GM21717 (cell line): Measurements from ENCODE around the gene PDZRN4.
"Not testable (repeated sequence)": the region's sequence is repeated elsewhere in the genome, so short reads cannot be mapped to it uniquely, and the experiment has no call there.

Experiments
- ATAC-seq: cut with Tn5 transposase; IDR thresholded peaks from one replicate; pipeline ENCODE4 v1.9.1; 2021; ENCODE audit warnings: mild to moderate bottlenecking, moderate library complexity; ENCODE audit not compliant: unreplicated experiment

Gene PDZRN4

DNA sequence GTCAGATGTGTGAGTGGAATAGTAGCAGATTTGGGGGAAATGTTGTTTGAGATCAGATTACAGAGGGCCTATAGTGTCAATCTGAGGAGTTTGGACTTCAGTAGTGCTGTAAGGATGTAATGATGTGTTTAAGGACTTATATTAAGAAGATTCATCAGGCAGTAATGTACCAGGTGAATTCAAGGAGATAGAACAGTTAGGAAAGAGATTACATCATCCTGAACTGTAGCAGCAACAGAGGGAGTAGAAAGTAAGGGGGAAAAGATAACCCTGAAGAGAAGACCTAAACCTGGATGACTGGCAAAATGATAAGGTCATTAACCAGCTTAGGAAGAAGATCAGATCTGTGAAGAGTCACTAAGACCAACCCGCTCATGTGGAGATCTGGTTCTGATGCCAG is 349.4 kb downstream of the PDZRN4 start:
- no peak for ATAC-seq

DNA sequence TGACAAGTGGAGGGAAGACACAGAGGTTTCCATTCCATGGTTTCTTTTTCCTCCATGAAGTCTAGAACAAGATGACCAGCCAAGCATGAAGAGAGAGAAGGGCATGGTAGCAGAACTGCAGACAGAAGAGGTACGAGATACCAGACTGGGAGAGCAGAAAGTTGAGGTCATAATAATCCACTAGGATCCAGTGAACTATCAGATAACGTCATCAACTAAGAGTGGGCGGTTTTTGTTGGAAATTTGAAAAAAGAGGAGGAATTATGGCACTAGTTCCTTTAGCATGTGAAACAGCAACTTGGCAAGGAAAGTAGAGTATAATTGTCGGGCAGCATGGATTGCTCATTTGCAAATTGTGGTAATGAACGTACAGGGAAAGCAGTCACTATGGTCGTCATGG is 357.6 kb downstream of the PDZRN4 start:
- ATAC-seq = no peak

DNA sequence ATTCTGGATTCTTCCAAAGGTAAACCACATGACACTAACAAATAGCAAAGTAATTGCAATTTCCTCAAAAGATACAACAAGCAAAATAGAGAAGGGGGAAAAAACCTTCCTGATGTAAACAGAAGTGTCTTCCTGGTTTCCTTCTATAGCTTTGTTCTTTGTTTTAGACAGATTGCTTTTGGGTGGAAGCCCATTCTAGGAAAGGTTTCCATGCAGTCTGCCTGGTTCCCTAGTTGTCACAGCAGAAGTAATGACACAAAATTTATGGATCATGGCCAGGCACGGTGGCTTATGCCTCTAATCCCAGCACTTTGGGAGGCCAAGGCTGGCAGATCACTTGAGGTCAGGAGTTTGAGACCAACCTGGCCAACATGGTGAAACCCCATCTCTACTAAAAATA is 359.0 kb downstream of the PDZRN4 start:
- ATAC-seq = not testable (repeated sequence)

DNA sequence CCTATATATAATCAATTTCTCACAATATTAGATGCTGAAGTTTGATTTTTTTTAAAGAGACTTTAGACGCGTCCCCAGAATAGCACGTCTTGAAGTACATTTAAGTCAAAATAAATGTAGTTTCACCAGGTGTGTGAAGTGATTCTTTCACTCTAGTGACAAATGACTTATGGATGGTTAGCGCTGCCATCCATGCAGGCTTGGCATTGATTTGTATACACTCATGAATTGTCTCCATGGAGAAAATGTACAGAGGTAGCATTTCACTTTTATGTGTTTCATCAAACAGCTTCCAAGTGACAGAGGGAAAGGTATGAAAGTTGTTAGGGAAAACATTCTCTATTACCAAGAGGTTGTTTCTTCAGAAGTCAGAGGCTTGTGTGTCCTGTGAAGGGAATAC is 360.8 kb downstream of the PDZRN4 start:
- ATAC-seq = no peak

DNA sequence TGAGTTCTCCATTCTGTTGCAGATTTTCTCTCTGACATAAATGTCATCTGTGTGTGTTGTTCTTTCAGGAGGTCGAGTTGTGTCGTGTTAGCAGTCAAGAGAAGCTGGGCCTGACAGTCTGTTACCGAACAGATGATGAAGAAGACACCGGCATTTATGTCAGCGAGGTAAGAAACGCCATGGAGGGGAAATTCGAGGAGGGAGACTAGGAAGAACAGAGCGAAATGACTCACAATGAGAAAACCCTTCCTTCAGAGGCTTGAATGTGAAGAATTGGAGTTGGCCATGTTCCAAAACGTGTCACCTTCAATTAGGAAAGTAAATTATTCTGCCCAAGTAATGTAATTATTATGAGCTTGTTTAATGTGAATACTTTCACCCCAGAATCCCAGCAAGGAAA is 364.5 kb downstream of the PDZRN4 start:
- ATAC-seq = no peak

DNA sequence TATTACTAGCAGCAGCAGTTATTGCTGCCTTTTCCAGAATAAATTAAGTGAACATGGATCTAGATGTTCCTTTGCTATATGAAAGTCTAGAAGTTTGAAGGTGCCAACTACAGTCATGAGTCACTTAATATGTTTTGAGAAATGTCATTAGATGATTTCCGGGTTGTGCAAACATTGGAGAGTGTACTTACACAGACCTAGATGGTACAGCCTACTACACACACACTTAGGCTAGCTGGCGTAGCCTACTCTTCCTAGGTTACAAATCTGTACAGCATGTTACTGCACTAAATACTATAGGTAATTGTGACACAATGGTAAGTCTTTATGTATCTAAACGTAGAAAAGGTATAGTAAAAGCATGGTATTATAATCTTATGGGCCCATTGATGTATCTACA is 368.1 kb downstream of the PDZRN4 start:
- no peak for ATAC-seq

DNA sequence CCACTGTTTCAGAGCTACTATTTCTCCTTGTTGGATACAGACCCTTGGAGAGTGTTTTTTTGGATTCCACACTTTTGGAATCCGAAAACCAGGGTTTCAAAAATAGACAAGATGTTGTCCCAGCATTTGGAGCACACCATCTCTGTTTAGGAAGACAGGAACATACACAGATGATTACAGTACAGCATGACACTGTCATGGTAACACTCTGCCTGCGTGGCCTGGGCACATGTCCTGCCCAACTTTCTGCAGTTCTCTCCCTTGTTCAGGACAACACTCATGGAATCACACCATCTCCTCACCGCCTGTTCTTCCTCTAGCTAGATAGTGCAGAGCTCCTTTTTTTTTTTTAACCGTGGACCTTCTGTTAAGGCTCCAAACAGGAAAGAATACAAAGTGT is 369.2 kb downstream of the PDZRN4 start:
- ATAC-seq = no peak

DNA sequence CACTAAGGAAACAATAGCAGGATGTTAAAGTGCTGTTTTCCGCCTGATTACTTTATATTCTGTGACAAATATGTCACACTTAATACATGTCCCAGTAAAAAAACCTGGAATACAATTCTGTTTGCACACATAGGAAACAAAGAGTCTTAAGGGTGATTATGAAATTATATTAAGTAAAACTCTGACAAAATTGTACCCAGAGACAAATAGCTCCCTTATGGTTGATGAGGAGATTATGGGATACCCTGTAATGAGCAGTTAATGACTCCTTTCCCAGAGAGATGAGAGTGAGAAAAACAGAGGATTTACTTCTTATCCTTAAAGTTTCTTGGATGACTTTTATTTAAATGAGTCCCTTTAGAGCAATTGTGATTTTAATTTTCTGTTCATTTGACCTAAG is 370.6 kb downstream of the PDZRN4 start:
- ATAC-seq = no peak

DNA sequence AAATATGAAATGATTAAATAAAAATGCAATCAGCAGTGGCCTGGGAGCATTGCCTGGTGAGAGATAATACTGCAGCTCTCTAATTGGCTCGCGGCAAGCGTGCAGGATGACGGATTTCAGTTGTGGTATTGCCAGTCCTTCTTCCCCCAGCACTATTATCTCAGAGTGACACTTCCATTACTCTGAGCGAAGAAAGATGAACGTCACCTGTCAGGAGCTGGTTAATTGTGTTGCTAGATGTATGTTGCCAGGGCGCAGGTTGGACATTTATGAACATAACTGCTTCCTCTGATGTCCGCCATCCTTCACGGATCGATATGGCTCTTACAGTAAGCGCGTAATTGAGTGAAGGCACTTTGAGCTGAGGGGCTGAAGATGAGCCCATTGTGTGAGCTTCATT is 374.9 kb downstream of the PDZRN4 start:
- ATAC-seq = no peak

DNA sequence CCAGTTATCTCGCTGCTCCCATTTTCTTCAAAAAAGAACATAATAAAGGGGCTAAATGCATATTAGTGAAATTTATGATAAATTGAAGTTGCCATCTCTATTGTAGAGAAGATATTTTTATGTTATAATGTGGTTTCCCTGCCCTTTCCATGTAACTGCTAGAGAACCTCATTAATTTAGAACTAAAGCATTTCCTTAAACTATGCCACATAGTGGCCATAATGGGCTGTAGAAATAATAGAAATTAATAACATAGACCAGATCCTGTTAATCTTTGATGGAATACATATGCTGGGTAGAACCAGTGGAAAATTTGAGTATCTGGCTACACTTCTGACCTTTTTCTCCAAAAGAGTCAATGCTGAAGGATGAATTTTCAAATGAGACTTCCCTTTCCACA is 376.7 kb downstream of the PDZRN4 start:
- no peak for ATAC-seq

DNA sequence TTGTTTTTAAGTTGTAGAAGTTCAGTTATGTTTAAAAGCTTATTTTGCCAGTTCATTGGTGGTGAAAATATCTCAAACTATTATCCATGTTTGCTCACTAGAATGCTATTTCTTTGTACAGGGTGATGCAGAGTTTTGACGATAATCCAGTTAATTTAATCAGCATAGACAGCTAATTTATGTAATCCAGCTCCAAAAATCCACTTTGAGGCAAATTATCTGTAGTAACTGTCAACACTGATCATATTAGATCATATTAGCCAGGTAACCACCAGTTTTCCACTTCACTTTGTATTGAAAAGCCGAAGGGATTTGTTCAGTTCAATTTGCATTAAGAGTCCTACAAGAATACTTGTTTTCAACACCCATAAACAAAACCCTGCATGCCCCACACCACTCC is 378.6 kb downstream of the PDZRN4 start:
- ATAC-seq = no peak

DNA sequence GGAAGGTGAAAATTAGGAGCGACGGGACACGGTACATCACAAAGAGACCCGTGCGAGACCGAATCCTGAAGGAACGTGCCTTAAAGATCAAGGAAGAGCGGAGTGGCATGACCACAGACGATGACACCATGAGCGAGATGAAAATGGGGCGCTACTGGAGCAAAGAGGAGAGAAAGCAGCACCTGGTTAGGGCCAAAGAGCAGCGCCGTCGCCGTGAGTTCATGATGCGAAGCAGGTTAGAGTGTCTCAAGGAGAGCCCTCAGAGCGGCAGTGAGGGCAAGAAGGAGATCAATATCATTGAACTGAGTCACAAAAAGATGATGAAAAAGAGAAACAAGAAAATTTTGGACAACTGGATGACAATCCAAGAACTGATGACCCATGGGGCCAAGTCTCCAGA is 385.3 kb downstream of the PDZRN4 start:
- ATAC-seq = no peak

DNA sequence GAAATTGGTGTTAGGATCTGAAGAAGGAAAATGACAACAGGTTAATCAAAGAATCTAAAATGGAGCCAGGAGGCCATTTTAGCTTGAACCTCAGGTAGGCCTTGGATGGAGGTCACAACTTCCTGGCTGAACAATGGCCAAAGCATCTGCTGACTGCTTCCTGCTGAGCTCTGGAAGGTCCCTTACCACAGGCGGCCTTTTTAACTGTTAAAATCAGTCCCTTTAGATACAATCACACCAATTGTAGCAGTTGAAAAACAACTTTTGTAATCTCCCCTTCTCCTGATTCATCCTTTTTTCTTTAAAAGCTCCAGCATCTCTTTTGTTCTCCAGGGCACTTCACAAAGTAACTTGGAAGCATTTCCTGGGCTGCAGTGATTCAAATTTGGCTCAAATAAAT is 388.8 kb downstream of the PDZRN4 start:
- no peak for ATAC-seq

DNA sequence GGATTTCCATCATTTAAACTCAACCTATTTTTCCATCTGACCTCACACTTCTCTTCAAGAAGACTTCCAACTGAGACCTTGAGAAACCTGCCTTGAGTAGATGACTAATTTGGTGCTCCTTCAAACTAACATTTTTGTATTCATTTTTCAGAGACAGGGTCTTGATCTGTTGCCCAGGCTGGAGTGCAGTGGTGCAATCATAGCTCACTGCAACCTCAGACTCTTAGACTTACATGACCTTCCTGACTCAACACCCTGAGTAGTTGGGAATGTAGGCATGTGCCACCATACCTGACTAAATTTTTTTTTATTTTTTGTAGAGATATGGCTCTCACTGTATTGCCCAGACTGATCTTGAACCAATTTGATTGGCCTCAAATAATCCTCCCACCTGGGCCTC is 389.9 kb downstream of the PDZRN4 start:
- no peak for ATAC-seq

DNA sequence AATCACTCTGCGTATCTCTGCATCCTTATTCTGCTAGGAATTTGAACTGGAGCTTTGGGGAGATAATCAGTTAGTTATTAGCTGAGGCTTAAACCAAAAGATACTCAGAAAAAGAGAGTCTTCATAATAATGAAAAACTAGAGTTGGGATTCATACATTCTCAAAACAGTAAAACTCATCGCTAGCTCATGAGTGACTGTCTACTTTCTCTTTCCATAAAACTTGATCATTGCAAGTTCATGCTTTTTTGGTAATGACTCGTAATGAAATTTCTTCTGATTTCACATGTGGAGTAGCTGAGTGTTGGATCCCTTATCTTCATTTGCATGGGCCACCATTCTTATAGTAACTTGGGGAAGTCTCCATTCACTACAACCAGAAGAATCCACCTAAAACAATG is 397.7 kb downstream of the PDZRN4 start:
- ATAC-seq = no peak

DNA sequence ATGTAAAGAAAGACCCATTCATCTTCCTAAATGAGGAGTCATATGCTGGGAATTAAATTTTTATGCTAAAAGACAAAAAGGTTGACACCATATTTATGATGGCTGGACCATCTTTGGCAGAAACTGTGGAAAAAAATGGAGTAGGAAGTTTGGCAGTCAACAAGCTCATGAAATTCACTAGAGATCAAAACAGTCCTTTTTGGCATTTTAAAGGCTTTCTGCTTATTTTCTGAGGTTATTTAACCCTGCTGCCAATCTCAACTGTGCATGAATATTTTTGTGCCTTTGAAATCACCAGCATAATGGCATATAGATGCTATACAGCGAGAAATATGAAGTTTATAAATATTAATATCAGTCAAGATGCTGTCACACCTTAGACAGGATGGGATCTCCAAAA is 399.5 kb downstream of the PDZRN4 start:
- ATAC-seq = no peak

DNA sequence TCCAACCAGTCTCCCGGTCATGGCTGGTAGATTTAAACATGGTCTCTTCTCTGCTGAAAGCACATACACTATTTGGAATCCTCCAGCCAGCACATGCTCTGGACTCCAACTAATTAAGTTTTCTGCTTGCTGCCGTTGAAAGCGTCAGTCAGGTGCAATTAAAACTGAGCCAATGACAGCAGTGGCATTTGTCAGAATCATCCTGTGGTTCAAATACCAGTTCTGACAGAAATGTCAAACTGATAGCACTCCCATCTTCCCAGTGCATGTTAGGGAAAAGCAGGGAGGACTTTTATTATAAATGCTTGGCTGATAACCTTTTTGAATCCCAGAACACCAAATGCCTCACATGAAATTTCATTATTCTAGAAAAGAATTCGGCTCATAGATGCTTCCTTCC is 401.8 kb downstream of the PDZRN4 start:
- ATAC-seq = no peak

DNA sequence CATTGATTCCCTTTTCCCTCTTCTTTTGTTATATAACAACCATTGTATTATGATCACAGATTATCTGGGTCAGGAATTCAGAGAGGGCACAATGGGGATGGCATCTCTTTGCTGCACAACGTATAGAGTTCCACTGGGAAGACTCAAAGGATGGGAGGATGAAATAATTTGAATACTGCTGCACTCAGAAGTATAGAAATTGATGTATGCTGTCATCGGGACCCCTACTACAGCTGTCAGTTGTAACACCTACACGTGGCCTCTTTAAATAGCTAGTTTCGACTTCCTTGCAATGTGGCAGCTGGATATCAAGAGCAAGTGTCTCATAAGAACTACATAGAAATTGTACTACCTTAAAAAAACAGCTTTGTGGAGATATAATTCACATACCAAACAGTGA is 408.1 kb downstream of the PDZRN4 start:
- ATAC-seq = no peak

DNA sequence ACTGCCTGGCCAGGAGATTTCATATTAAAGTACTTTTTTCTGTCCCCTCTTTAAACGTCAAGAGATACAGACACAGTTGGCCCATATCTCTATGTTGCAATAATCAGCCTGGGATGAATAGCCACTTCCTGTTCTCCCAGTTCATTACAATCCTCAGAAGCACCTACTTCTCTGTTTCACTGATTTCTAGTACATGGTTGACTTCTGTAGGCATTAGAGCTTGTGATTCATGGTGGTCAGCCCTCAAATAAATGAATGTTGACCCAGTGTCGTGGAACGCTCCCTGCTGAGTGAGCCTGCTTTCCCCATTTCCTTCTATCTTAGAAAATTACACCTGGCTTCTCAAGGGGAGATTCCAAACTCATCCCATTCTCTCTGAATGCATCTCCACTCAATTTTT is 416.7 kb downstream of the PDZRN4 start:
- no peak for ATAC-seq

DNA sequence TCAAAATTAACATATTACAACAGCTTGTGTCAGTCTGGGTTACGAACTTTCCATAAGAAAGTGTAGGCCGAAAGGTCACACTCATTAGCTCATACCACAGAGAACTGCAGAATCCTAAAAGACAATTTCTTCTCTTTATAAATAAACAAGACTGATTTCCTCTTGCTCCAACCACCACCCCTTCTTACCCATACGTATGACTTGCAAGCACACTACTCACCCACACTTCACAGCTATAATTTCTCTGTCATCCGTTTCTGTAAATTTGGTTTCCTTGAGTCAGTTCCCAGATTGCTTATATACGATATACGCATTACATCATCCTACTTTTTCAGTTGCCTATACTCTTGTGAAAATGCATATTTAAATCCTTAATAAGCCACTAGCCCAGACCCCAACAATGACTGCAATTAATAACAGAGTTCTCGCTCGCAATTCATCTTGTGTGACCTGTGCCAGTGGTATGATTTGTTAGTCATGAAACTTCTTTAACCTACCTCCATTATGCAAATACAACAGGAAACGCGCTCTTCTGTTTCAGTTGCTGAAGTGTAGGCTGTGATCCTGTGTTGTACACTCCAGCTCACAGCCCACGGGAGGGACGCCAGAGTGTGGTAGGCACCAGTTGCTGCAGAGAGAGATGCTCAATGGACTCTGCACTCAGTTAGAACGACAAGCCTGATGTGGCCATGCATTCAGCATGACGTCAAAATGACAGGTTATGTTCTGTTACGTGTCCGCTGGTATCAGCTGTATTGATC is 417.6 kb downstream of the PDZRN4 start:
- no peak for ATAC-seq

DNA sequence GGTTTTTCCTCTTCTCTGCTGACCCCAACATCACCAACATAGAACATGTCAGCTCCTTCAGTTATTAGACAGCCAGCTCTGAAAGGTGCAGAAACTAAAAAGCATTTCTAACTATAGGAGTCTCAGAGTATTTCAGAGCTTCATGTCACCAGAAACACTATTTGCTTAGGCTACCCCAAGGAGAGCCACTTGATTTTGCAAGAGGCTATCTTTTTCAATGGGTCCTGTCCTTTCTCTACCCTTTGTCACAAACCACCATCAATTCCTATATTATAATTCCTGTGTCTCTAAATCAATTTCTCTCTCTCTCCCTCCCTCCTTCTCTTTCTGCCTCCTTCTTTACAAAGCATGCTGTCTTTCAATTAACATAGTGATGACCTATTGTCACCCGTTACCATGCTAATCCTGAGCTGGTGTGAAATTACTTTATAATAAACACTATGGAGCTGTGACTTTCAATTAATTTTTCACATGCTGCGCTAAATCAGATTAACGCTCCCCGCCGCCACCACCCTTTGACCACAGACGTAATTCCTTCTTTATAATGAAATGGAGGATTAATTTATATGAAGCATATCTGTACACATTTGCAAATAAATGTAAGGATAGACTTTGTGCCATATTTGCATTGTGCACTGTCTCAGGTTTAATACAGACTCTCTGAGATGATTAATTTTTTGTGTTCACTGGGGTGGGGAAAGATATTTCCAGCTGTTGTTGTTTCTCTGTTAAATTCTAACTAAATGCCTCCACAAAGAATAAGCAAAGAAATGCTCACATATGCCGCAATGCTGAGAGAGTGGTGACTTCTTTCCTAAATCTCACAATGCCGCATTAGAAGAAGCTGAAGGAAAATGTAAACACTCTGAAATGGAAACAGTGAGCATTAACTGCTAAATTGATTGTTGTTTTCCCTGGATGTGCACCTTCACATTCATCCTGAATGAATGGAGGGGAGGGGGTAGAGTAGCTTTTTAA is 418.6 kb downstream of the PDZRN4 start:
- no peak for ATAC-seq

DNA sequence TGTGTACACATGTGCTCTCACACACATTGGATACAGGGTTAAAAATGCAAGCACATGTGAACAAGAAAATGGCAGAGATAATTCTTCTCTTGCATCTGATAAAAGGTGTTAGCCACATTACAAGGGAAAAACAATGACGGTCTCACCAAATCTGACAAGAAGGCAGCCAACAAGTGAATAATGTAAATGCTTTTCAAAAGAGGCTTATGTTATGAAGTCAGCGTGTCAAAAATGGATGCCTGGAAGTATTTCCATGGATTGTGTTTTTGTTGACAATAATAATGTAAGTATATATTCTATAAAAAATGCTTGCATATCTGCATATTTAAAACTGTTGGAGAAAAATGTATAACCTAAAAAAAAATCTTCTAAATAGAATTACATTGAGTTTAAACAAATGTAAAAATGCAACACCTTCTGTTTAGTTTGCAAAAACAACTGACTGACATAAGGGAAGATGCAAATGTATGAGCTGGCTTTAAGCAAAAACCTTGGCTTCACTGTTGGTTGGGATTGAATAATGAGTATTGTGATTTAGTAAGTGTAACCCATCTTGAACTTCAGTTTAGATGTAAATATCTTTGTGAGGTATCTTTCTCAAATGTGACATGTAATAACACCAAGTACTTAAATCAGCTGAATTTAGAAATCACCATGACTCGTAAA is 424.9 kb downstream of the PDZRN4 start:
- ATAC-seq = no peak
